ENCODE measurements around the gene TDO2.

The TDO2 gene

GRCh38 chr4:155962767-155963166 lies 59.3 kb downstream of the TDO2 start:
- Histone ChIP-seq H3K9me3 (ENCODE audit: insufficient read depth, low read length) (no peaks in the 10 kb centered on the region), H3K4me3 (ENCODE audit: insufficient read length, low read depth) (no peak overlapping the region), H3K9ac (ENCODE audit: insufficient read length, low read depth) (no peak overlapping the region), H3K36me3 (ENCODE audit: insufficient read depth, insufficient read length, low read length) (no peaks in the 10 kb centered on the region), H3K4me1 (ENCODE audit: insufficient read depth, insufficient read length) (no peaks in the 10 kb centered on the region), H3K27me3 (ENCODE audit: insufficient read depth, insufficient read length) (no peaks in the 10 kb centered on the region)
- DNase-seq (ENCODE audit: low read depth, low spot score), result no peak
- no peak for TF ChIP-seq ZNF274 (IDR thresholded peaks at IDR 0.05; ENCODE audit: low read depth, low read length)
- no peak for TF ChIP-seq YY1 (IDR thresholded peaks at IDR 0.05; ENCODE audit: insufficient read depth, insufficient read length)
- no peak for TF ChIP-seq SUZ12 (IDR thresholded peaks at IDR 0.05; ENCODE audit: extremely low read depth, insufficient read depth, insufficient read length)

GRCh38 chr4:155964016-155964891 lies 60.8 kb downstream of the TDO2 start:
- DNase-seq (ENCODE audit: low read depth, low spot score), result no peak
- Histone ChIP-seq H3K9ac (ENCODE audit: insufficient read length, low read depth) (no peak overlapping the region), H3K9me3 (ENCODE audit: insufficient read depth, low read length) (no peaks in the 10 kb centered on the region), H3K4me1 (ENCODE audit: insufficient read depth, insufficient read length) (no peaks in the 10 kb centered on the region), H3K27me3 (ENCODE audit: insufficient read depth, insufficient read length) (no peaks in the 10 kb centered on the region), H3K4me3 (ENCODE audit: insufficient read length, low read depth) (no peak overlapping the region), H3K36me3 (ENCODE audit: insufficient read depth, insufficient read length, low read length) (no peaks in the 10 kb centered on the region)
- TF ChIP-seq YY1 (IDR thresholded peaks at IDR 0.05; ENCODE audit: insufficient read depth, insufficient read length), result no peak
- TF ChIP-seq SUZ12 (IDR thresholded peaks at IDR 0.05; ENCODE audit: extremely low read depth, insufficient read depth, insufficient read length), result no peak
- TF ChIP-seq ZNF274 (IDR thresholded peaks at IDR 0.05; ENCODE audit: low read depth, low read length), result no peak

GRCh38 chr4:155966171-155966570 lies 62.7 kb downstream of the TDO2 start:
- H3K4me1 ChIP-seq (ENCODE audit: insufficient read depth, insufficient read length), result no peaks in the 10 kb centered on the region
- no peak for DNase-seq (ENCODE audit: low read depth, low spot score)
- H3K27me3 ChIP-seq (ENCODE audit: insufficient read depth, insufficient read length), result no peaks in the 10 kb centered on the region
- no peak overlapping the region for H3K9ac ChIP-seq (ENCODE audit: insufficient read length, low read depth)
- no peaks in the 10 kb centered on the region for H3K9me3 ChIP-seq (ENCODE audit: insufficient read depth, low read length)
- H3K36me3 ChIP-seq (ENCODE audit: insufficient read depth, insufficient read length, low read length), result no peaks in the 10 kb centered on the region
- TF ChIP-seq ZNF274 (IDR thresholded peaks at IDR 0.05; ENCODE audit: low read depth, low read length), result no peak
- TF ChIP-seq YY1 (IDR thresholded peaks at IDR 0.05; ENCODE audit: insufficient read depth, insufficient read length), result no peak
- no peak for TF ChIP-seq SUZ12 (IDR thresholded peaks at IDR 0.05; ENCODE audit: extremely low read depth, insufficient read depth, insufficient read length)
- no peak overlapping the region for H3K4me3 ChIP-seq (ENCODE audit: insufficient read length, low read depth)

GRCh38 chr4:155966731-155967395 lies 63.4 kb downstream of the TDO2 start:
- Histone ChIP-seq H3K36me3 (ENCODE audit: insufficient read depth, insufficient read length, low read length) (no peaks in the 10 kb centered on the region), H3K27me3 (ENCODE audit: insufficient read depth, insufficient read length) (no peaks in the 10 kb centered on the region), H3K4me3 (ENCODE audit: insufficient read length, low read depth) (no peak overlapping the region), H3K9me3 (ENCODE audit: insufficient read depth, low read length) (no peaks in the 10 kb centered on the region), H3K9ac (ENCODE audit: insufficient read length, low read depth) (no peak overlapping the region), H3K4me1 (ENCODE audit: insufficient read depth, insufficient read length) (no peaks in the 10 kb centered on the region)
- TF ChIP-seq YY1 (IDR thresholded peaks at IDR 0.05; ENCODE audit: insufficient read depth, insufficient read length) (no peak), SUZ12 (IDR thresholded peaks at IDR 0.05; ENCODE audit: extremely low read depth, insufficient read depth, insufficient read length) (no peak), ZNF274 (IDR thresholded peaks at IDR 0.05; ENCODE audit: low read depth, low read length) (no peak)
- DNase-seq (ENCODE audit: low read depth, low spot score), result no peak
